Stimulated activated CD4-positive, alpha-beta T cell treated with anti-CD3 and anti-CD28 coated beads, TNF-alpha, amount 100 ng/mL, for 4 hours (primary cell): ENCODE measurements around the gene MAVS.
"Not testable (repeated sequence)": the region's sequence is repeated elsewhere in the genome, so short reads cannot be mapped to it uniquely, and the experiment has no call there.

Source experiments
- DNase-seq, 3 experiments: peaks; one replicate each; pipeline ENCODE4 v3.0.0-alpha.2; 2020; ENCODE audit warnings: low read depth in 3 of 3

The MAVS gene

DNA sequence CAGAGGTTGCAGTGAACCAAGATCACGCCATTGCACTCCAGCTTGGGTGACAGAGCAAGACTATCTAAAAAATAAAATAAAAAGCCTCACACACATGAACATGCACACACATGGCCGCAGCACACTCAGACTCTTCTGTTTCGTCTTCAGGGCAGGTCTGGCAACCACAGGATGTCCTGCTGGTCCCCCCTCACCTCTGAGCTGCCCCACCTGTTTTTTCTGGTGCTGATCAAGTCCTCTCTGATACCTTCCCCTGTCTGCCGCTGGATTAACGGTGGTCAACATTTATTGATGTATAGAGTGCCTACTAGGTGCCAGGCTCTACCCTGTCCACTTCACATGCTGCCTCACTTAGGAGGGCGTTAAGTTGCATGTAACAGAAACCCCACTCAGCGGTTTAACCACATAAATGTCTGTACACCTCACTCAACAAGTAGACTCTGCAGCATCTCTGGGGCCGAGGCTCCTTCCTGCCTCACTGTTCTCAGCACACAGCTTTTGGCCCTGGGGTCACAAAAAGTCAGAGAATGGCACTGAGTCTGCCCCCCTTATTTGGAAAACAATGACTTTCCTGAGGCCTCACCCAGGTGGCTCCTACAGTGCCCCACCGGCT is 30.8 kb upstream of the MAVS start:
- DNase-seq: no peak

DNA sequence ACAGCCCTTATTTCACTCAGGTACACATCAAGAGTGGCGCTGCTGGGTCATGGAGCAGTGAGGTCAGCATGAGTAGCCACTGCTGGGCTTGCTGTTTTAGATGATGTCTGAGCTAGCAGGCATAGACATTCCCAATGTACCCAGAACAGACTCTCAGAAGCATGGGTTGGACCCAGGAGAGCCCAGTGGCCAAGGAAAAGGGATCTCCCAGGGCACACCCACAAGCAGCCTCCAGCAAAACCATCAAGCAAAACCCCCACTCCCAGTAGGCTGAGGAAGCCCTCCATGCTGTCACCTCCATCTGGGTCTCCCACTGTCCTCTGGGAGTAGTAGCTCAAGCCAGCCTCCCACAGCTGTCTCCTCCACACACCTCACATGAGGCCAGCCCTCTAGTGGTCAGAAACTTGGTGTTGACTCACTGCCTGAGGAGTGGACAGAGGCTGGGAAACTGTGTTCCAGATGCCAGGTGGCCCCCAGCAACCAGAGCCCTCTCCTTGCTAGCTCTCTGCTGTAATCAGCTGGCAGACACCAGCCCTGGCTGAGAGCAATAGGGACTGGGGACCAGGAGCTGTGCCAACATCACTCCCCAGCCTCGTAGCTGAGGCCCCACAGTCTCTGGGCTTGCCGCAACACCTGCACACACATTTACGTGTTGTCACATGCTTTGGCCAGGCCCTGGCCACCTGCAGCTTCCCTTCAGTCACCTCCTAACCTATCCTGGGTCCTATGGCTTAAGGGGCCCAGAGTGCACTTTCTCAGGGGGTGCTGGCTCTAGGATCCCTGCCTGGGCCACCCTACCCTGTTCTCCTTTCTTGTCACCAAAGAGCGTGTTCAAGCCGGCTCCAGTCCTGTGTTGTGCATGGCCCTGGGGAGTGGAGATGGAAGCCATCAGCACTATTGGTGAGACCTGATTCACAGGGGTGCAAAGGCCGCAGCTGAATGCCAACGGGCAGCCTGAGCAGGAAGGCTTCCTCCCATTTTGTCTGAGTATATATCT is 28.2 kb upstream of the MAVS start:
- no peak for DNase-seq

DNA sequence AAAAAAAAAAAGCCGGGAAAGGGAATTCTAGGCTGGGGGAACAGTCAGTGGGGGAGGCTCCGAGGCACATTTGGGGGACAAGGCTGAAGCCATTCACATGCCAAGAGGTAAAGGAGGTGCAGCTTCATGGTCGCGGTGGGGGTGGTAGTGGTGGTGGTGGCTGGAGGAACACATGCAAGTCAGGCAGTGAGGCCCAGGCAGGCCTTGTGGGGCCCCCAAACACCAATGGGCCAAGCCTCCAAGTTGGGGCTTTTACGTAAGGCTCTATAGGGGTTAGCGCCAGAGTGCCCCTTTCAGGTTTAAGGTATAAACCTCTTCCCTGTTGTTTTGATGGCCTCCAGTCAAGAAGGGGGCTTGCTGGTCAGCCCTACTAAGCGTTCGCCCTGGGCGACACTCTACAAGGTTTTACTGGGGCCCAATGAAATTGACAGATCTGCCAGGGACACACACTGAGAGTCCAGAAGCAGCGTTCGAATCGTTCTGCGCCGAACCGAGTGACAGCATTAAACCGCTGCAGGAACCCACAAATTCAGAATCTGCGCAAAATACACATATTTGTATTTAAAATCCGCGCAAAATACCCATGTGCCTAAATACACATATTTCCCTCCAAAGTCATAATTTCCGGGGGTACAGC is 27.1 kb upstream of the MAVS start:
- no peak for DNase-seq

DNA sequence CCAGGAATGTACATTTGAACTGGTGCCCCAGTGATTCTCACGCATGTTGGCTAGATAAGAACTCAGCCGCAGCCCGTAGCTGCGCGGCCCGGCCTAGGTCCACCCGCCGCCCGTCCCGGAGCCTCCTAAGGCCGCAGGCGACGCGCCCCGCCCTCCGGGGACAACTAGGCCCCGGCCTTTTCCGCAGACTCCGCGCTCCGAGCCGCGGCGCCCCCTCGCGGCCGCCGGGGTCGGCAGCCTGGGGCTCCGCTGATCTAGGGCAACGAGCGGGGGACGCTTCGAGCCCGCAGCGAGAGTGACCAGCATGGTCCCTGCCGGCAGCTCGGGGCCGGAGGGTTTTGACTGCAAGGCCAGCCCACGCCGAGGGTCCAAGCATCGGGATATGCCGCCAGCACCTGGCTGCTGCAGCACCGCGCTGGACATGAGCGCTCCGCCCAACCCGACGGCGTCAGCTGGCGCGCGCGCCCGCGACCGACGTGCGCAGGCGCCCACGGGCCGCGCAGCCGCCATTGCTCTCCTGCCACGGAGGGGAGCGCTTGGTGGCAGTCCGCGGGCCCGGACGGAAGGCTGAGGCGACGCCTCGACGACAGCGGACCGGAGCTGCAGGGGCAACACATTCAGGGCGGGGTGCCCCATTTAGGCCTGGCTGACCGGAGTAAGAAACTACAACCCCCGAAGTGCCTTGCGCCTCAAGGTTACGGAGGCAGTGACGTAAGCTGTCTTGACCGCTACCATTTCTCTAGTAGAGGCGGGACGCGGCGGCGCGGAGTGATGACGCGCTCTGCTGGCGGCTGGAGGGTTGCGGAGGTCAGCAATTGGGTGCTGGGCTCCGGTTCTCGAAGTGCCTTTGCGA is 26.4 kb upstream of the MAVS start, which contains the start of gene AP5S1:
TSS of gene AP5S1 (plus strand) at position 500 of the 853 bp plus-strand sequence. CDS start 1,571 bp downstream, outside the sequence.
- peak; percentile 77 to 80 (median 80) for DNase-seq

DNA sequence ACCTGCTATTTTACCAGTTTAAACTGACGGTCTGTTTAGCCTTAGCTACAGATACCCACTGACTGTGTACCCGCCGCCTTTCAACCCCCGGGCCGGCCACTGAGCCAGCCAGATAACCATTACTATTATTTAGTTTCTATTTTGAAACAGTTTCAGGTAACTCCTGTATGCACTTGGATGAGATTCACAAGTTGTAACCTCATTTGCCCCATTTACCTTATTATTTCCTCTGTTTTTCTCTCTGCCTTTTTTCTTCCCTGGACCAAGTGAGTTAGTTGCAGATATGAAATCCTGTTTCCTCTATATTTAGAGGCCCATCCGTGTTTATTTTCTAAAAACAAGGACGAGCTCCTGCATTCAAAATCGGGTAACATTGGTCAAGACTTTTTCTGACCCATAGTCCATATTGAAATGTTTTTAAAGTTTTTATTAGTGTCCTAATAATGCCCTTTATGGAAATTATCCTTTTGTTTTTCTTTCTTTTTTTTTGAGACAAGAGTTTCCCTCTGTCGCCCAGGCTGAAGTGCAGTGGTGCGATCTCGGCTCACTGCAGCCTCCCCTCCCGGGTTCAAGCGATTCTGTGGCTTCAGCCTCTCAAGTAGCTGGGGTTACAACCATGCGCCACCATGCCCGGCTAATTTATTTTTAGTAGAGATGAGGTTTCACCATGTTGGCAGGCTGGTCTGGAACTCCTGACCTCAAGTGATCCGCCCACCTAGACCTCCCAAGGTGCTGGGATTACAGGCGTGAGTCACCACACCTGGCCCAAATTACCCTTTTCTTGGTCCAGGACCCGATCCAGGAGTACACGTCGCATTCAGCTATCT is 25.5 kb upstream of the MAVS start:
- no peak for DNase-seq

DNA sequence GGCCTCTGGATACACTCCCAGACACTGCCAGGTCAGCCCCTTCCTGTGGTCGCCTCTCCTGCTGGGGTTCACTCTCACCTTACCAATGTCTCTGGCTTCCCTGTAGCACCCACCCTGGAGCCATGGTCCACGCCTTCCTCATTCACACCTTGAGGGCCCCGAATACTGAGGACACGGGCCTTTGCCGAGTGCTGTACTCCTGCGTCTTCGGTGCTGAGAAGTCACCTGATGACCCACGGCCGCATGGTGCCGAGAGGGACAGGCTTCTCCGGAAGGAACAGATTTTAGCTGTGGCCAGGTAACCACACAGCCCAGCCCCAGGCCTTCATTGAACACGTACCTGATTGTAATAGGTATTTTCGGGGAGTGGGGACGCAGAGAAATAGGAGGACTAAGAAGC is 24.6 kb upstream of the MAVS start:
- DNase-seq: no peak

DNA sequence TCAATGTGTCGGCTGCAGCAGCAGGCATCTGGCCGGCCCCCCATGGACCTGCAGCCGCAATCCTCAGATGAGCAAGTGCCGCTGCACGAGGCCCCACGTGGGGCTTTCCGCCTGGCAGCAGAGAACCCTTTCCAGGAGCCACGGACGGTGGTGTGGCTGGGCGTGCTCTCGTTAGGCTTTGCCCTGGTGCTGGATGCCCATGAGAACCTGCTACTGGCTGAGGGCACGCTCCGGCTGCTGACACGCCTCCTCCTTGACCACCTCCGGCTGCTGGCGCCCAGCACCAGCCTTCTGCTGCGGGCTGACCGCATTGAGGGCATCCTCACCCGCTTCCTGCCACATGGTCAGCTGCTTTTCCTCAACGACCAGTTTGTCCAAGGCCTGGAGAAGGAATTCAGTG is 22.8 kb upstream of the MAVS start:
- no peak for DNase-seq

DNA sequence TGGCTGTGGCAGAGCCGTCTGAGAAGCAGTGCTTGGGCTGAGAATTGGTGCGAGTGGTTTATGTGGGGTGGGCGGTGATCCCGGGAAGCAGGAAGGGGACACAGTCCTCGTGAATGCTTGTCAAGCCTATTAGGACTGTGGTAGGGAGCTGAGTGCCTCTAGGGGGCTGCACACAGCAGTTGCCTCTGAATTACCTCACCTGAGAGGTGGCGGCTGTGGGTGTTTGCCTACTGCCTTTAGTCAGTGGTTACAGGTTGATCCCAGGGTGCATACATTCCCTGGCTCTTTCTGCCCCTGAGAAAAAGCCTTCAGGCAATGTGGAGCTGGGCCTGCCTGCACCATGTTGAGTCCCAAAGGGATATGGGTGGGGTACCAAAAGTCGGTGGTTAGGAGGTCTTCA is 21.1 kb upstream of the MAVS start:
- DNase-seq: no peak

DNA sequence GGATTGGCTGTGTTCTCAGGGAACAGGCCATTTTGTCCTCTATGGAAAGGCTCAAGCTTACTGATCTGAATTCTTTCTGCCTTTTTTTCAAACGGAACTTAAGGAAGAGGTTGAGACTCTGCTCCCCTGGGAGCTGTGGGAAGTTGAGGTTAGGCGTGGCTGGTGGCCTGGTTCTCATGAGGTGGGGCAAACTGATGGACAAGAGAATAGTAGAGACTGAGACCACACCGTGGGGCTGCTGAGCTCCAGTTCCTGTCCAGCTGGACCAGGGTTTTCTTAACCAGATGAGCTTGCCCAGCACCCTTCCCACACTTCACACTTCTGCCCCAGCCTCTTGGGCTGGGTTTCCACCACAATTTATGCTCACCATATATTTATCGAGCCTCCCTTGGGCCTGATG is 20.2 kb upstream of the MAVS start:
- no peak for DNase-seq

DNA sequence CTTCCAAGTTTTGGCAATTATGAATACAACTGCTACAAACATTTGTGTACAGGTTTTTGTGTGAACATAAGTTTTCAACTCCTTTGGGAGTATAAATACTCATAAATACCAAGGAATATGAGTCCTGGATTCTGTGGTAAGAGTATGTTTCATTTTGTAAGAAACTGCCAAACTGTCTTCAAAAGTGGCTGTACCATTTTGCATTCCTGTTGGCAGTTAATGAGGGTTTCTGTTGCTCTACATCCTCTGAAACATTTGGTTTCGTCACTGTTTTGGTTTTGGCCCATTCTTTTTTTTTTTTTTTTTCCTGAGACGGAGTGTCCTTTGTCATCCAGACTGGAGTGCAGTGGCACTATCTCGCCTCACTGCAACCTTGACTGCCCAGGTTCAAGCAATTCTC is 17.8 kb upstream of the MAVS start:
- DNase-seq: no peak

DNA sequence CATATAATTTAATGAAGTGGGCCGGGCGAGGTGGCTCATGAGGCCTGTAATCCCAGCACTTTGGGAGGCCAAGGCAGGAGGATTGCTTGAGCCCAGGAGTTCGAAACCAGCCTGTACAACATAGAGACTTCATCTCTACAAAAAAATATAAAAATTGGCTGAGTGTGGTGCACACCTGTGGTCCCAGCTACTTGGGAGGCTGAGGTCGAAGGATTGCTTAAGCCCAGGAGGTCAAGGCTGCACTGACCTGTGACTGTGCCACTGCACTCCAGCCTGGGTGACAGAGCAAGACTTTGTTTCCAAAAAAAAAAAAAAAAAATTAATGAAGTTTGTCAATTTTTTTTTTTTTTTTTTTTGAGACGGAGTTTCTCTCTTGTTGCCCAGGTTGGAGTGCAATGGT is 16.7 kb upstream of the MAVS start:
- DNase-seq: not testable (repeated sequence)

DNA sequence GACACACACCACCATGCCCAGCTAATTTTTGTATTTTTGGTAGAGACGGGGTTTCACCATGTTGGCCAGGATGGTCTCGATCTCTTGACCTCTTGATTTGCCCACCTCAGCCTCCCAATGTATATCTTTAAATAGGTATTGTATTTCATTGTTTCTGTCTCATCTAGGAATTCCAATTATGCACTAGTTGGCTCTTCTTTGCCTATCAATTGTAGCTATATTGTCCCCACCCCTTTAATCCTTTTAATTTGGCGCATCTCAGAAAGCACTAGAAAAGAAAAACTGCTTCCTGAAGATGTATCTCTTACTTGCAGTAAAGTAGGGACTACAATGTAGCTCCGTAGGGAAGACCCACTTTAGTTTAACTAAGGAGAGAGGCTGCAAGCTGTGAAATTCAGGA is 10.5 kb upstream of the MAVS start:
- DNase-seq: no peak

DNA sequence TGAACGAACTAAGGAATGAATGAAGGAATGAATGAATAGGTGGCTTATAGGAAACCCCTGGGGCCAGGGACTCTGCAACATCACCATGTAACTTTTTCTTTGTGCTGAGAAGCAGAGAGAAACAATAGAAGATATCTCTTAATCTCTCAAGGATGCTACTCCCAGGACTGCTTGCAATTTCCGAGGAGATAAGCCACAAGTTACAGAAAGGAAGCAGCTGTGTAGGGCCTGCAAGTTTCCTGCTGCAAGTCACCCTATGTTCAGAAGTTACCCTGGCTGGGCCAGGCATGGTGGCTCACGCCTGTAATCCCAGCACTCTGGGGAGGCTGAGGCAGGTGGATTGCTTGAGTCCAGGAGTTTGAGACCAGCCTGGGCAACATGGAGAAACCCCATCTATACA is 7.3 kb upstream of the MAVS start:
- no peak for DNase-seq

DNA sequence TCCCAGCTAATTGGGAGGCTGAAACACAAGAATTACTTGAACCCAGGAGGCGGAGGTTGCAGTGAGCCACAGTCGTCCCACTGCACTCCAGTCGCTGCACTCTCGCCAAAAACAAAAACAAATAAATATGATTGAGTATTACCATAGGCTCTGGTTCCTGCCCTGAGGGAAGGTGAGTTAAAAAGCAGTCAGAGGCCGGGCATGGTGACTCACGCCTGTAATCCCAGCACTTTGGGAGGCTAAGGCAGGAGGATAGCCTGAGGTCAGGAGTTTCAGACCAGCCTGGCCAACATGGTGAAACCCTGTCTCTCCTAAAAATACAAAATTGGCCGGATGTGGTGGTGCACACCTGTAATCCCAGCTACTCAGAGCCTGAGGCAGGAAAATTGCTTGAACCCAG is 6.4 kb upstream of the MAVS start:
- not testable (repeated sequence) for DNase-seq

DNA sequence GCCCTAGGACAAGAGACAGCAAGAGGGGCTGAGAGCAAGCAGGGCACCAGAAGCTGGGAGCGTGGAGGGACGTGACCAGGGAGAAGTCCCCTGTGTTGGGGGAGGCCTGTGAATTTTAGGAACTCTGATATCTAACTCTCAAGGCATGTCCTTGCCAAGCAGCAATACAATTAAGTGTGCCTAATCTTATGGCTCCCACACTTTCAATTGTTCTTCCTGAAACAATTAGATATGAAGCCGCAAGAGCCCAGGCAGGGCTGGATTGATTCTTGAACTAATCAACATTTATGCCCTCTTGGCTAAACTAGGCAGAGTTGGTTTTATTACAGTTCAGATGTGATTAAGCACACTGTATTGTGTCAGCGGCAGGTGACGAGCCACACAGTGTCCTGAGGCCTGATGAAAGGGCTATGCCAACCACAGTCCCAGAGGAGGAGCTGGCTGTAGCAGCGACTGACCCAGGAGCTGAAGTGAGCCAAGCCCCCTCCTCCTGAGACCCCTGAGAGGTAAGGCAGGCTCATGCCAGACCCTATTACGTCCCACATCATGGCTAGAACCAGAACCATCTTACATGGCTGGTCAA is 4.2 kb upstream of the MAVS start:
- no peak for DNase-seq

DNA sequence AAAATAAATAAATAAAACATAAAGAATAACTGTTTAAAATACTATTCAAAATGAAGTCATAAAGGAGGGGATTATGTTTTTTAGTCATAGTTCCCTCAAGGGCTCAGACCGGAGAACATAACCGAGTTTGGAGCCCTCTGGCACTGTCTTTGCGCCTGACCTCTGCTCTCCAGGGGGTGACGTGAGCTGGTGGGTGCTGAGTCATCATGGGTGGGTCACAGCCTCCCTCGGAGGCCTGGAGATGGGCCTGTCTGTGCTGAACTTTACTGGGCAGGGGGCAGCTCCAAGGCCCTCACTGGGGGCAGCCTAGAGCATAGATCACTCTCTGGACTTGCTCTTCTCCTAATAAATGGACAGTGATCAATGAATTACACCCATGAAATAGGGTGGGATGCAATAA is 3.1 kb upstream of the MAVS start:
- DNase-seq: no peak

DNA sequence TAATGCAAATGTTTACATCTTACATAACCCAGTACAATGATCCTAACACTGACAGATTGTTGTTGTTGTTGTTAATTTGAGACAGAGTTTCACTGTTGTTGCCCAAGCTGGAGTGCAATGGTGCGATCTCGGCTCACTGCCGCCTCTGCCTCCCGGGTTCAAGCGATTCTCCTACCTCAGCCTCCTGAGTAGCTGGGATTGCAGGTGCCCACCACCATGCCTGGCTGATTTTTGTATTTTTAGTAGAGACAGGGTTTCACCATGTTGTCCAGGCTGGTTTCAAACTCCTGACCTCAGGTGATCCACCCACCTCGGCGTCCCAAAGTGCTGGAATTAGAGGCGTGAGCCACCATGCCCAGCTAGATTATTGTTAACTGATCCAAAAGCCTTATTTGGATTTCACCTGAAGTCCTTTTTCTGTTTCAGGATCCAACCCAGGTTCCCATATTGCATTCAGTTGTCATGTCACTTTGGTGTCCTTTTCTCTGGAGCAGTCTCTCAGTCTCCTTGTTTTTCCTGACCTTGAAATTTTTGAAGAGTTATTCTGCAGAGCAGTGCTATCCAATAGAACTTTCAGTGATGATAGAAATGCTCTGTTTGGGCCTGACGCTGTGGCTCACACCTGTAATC is 2.5 kb upstream of the MAVS start:
- DNase-seq: not testable (repeated sequence)

DNA sequence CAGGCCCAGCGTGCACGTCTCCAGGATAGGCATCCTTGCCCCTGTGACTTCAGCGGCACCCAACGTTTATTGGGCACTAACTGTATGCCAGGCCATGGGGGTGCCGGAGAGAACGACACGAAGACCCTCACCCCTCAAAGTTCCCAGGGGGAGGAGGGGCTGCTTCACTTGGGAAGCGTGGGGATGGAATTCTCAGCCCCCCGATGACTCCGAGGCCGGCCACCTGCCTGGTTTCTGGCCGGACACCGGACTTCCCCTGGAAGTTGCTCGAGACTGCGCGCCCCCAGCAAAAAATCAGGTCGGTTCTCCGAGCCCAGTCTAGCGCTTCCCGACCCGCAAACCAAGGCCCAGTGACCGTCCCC is 275 bp upstream of the MAVS start:
- DNase-seq: peak in 1 of 3 experiments; percentile 26

DNA sequence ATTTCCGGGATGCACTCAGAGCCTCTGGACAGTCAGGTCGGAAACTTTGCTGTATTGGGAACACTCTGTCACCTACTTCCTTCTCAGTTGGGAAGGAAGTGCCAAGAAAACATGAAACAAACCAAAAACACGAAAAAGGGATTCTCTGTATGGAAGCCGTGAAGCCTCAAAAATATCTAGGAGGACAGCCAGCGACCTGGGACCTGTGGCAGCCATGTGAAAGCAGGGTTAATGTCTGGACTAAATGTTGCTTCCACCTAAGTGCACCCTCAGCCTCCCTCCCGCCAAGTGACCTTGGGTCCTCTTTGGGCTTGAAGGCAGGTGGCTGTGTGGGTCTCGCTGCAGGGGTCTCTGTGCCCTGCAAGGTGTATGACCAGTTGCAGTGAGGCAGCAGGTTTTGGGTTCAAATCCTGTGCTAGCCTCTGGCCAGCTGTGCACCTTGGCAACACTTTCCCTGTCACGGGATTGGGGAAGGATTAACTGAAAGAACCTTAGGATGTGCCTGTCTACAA is 851 bp downstream of the MAVS start:
- no peak for DNase-seq

DNA sequence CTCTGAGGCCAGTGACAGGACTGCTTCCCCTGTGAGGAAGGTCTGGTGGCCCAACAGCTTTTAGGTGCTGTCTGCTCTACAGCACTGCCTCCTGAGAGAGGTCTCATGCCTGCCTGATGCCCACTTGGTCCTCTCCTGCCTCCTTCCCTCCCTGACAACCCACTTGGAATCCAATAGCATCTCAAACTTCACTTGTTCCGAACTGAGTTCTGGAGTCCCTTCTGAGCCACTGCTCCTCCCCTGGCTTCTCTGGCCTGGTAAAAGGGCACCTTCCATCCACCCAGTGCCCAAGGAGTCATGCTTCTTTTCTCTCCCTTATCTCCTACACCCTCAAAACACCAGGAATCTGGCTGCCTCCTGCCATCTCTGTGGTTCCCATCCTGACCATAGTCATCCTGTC is 1.9 kb downstream of the MAVS start:
- DNase-seq: no peak
